ACHN (cell line): ENCODE measurements around the gene AKAP1.
"Not testable (repeated sequence)": the region's sequence is repeated elsewhere in the genome, so short reads cannot be mapped to it uniquely, and the experiment has no call there.

ENCODE experiments used
- DNase-seq: peaks from one replicate; pipeline ENCODE4 v3.0.0-alpha.2; 2015
- in situ Hi-C: cut with HindIII; loops from 2 replicates; pipeline ENCODE4 v1.10.0; 2017; ENCODE audit warnings: low sequenced_read_pairs, low pct_ligation_motif_present, low pct_unique_long_range_greater_than_20kb

Gene AKAP1

GRCh38 chr17:57102122-57102521, 17.1 kb downstream of the AKAP1 start:
- no peak for DNase-seq
- in situ Hi-C loops = no loop called here

DNA sequence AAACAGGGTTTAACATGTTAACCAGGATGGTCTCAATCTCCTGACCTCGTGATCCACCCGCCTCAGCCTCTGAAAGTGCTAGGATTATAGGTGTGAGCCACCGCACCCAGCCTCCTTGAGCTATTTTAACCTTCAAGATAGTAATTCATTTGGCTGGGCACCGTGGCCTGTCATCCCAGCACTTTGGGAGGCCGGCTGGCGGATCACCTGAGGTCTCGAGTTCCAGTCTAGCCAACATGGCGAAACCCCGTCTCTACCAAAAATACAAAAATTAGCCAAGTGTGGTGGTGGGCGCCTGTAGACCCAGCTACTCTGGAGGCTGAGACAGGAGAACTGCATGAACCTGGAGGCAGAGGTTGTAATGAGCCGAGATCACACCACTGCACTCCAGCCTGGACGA, 17.6 kb downstream of the AKAP1 start:
- in situ Hi-C loops = not testable (repeated sequence)

DNA sequence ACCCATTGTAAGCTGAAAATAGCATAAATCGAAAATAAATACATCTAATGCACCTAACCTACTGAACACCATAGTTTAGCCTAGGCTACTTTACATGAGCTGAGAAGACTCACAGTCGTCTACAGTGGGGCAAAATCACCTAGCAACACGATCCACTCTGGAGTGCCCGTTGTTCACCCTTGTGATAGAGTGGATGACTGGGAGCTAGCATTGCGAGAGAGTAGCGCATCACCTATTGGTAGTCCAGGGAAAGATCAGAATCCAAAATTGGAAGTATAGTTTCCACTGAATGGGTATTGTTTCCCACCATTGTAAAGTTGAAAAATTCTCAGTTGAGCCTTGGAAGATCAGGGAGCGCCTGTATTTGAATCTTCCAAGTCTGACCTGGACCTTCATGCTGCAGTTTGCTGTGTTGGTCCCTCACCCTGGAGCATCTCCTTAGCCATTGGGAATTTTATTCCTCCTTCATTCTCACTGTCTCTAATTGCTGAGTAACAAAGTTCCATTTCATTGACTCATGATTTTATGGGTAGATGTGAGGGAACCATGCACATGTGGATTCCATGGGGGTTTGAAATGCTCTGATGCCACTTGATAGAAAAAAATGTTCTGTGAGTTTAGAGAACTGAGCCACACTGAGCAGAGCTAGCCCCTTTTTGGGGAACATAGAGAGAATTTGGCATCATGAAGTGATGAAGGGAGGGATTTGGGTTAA, 19.6 kb downstream of the AKAP1 start:
- in situ Hi-C loops = no loop called here
- peak; percentile 16 for DNase-seq

More for the DNA sequence above, 17.6 kb downstream of the AKAP1 start:
- not testable (repeated sequence) for DNase-seq

- in situ Hi-C loops = no loop called here
- DNase-seq = no peak
Observed at GRCh38 chr17:57105591-57105990, 20.5 kb downstream of the AKAP1 start.

- peak; percentile 12 for DNase-seq
- in situ Hi-C loops = no loop called here
Observed at GRCh38 chr17:57106107-57106835, 21.2 kb downstream of the AKAP1 start.

DNA sequence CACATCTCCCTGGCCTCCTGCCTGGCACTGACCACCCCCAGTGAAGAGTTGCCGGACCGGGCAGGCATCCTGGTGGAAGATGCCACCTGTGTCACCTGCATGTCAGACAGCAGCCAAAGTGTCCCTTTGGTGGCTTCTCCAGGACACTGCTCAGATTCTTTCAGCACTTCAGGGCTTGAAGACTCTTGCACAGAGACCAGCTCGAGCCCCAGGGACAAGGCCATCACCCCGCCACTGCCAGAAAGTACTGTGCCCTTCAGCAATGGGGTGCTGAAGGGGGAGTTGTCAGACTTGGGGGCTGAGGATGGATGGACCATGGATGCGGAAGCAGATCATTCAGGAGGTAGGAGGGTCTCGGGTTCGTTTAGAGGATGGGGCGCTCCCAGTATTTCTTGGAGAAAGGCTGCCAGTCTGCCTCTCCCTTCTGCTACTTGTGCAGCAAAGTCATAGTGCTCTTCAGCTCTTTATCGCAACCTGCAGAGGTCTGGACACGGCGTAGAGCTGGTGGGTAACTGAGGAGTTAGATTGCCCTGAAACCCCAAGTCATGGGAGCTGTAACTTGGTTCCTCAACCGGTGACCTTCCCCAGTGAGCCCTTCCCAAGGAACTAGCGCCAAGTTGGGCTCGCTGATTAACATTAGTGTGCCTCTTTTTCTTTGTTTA, 21.9 kb downstream of the AKAP1 start:
- in situ Hi-C loops = no loop called here
- no peak for DNase-seq

DNA sequence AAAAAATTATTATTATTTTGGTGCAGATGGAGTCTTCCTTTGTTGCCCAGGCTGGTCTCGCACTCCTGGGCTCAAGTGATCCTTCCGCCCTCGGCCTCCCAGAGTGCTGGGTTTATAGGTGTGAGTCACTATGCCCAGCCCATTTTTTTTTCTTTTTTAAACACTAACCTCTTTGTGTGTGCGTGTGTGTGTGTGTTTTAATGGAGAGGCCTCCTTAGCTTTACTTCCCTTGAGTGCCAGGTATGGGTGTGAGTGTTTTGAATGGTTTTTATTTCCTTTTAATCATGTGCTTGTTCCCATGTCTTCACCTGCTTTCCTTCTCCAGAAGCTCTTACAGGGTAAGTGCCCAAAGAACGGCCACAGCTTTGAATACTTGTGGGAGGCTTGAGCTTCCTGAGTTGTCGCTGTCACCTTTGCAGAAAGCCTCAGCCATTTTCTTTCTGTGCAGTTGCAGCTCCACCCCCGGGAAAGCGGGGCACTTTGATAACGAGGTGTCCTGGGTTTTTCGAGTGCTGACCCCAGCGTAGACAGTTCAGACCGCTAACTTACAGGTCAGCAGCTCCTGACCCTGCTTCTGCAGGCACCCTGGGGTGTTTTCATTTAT, 22.6 kb downstream of the AKAP1 start:
- peak; percentile 70 for DNase-seq
- in situ Hi-C loops = no loop called here

- no peak for DNase-seq
- in situ Hi-C loops = no loop called here
Observed at GRCh38 chr17:57108671-57109392, 23.8 kb downstream of the AKAP1 start.

DNA sequence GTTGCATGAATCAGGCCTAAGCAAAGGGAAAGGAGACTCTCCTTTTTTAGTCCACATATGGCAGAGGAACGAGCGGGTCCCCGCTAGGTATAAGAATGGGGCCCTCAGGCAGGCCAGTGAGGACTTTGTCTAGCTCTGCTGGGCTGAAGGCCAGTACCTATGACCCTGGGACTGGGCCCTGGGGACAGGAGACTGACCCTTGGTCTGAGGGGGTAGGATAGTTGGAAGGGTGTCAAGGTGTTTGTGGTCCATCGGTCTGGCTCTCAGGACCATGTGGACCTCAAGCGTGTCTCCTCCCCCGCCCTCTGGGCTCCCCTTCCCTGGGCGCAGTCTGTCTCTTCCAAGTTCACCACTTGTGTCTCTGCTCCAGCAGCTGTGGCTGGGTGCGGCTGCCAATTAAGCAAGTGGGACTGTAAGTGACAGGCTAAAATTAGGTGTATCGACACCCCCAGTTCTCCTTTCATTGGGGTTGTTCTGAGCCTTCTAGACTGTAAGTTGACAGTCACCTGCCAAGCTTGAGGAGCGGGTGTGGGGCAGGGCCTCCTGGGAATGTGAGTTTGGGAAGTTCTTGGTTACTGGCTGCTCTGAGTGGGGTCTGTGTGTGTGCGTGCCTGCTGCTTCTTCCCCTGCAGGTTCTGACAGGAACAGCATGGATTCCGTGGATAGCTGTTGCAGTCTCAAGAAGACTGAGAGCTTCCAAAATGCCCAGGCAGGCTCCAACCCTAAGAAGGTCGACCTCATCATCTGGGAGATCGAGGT, 24.5 kb downstream of the AKAP1 start:
- in situ Hi-C loops = no loop called here
- DNase-seq = no peak

DNA sequence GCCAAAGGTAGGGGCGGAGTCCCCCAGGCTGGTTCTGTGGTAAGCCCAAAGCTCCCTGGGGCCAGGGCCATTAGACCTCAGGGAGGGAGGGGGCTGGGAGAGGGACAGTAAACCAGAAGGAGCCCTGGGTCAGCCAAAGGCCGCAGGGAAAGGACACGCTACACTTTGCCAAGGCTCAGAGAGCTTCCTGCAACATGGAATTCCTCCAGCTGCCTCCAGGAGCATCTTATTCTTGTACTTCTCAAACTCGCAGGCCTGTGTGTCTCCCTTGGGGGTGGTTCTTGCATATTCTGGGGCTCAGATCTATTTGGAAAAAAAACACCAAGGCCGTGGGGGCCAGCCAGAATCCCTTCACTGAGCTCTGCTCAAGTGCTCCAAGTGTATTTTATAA, 25.1 kb downstream of the AKAP1 start:
- DNase-seq = no peak
- in situ Hi-C loops = no loop called here

- in situ Hi-C loops = no loop called here
- DNase-seq = no peak
Observed at GRCh38 chr17:57110579-57111325, 25.7 kb downstream of the AKAP1 start.

DNA sequence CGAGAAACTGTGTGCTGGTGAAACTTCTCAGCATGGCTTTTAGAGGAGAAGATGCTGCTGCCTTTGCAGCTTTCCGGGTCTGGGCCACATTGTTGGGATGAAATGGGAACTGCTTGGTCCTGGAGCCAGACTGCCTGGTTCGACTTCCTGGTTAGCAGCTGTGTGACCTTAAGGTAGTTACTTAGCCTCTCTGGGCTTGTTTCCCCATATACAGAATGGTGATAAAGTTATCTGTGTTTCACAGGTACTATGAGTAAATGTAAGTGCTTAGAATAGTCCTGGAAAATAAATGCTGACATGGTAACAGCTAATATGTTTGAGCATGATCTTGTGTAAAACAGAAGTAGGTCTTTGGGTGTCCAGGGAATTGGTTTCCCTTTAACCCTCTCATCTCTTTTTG, 26.3 kb downstream of the AKAP1 start:
- no peak for DNase-seq
- in situ Hi-C loops = no loop called here

GRCh38 chr17:57113011-57113410, 28.0 kb downstream of the AKAP1 start:
- DNase-seq = no peak
- in situ Hi-C loops = no loop called here

DNA sequence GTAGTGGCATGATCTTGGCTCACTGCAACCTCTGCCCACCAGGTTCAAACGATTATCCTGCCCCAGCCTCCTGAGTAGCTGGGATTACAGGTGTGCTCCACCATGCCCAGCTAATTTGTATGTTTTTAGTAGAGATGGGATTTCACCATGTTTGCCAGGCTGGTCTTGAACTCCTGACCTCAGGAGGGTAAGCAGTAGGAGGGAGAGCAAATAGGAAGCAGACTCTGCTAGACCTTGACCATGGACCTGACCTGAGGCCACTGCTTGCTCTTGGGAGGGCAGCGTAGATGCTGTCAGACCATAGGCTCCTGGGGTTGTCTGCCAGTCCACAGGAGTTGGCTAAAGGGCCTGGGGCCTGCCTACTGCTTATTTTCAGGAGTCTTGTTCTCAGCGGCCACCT, 28.6 kb downstream of the AKAP1 start:
- DNase-seq = no peak
- in situ Hi-C loops = no loop called here

DNA sequence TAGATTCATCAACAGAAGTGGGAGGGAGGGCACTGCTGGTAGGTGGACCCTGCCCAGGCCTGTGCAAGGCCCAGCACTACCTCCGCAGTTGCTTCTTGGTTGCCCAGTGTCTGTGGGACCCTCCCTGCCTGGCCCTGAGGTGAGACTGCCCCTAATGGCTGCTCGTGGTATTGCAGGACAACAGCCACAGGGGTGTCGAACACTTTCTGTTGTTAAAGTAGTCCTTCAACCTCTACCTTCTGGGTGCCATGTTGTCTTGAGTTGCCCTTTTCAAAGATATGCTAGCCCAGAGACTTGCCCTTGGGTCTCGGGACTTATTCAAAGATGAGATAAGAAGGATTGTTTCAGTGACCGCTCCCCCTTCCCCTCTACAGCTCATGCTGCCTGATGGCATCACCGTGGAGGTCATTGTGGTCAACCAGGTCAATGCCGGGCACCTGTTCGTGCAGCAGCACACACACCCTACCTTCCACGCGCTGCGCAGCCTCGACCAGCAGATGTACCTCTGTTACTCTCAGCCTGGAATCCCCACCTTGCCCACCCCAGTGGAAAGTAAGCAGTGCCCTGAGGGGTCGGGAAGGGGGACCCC, 29.1 kb downstream of the AKAP1 start:
- peak; percentile 51 for DNase-seq
- in situ Hi-C loops = no loop called here

DNA sequence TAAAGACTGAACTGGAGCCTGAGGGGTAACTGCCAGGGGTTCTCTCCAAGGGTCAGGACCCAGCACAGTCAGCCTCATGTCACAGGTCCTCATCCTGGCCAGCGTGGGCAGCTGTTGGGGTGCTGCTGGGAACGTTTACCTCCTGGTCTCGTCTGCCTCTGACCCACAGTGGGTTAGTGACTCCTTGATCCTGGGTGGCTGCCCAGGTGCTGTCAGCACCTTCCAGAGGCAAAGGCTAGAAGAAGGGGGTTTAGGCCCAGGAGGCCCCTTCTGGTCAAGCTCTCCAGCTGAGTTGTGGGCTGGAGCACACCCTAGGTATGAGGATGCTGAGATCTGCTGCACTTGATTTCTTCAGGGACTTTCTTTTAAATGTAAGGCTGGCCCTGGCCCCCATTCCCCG, 30.3 kb downstream of the AKAP1 start:
- in situ Hi-C loops = no loop called here
- no peak for DNase-seq

GRCh38 chr17:57115916-57116315, 30.9 kb downstream of the AKAP1 start:
- no peak for DNase-seq
- in situ Hi-C loops = no loop called here
